Breast epithelium (tissue), 4 donors: ENCODE measurements around the gene TMEFF1. TPM values are rescaled to one million over a fixed set of nuclear protein-coding genes. Genes with fewer than 3 reads are reported as not detected.

Experiments
- DNase-seq, 2 donors: peaks; one replicate each; pipeline ENCODE4 v3.0.0-alpha.2; 2019; ENCODE audit warnings: low spot score in 2 of 2
- H3K27ac ChIP-seq, 2 donors: fragments of 200-600 bp; sonication (generic) in 1 of 2; one replicate each; pipeline ENCODE4 v1.5.1; 2016 to 2019; ENCODE audit warnings: mild to moderate bottlenecking in 1 of 2
- H3K27me3 ChIP-seq, 2 donors: fragments of 200-600 bp; sonication (generic) in 1 of 2; one replicate each; pipeline versions ENCODE4 v1.5.1 to v1.6.0; 2017 to 2019; ENCODE audit warnings: control low read depth in 1 of 2, mild to moderate bottlenecking in 1 of 2
- H3K36me3 ChIP-seq: fragments of 200-600 bp; one replicate; pipeline ENCODE4 v1.5.1; 2019
- H3K4me1 ChIP-seq, 2 donors: fragments of 200-600 bp; sonication (generic); one replicate each; pipeline ENCODE4 v1.5.1; 2016 to 2019; ENCODE audit warnings: control low read depth in 1 of 2
- H3K4me3 ChIP-seq, 3 donors: fragments of 200-600 bp; sonication (generic); 1 replicate in 2 of 3; 2 replicates in 1 of 3; pipeline ENCODE4 v1.5.1; 2016 to 2019; ENCODE audit warnings: mild to moderate bottlenecking in 3 of 3, moderate library complexity in 2 of 3
- H3K9me3 ChIP-seq, 2 donors: fragments of 200-600 bp; sonication (generic) in 1 of 2; one replicate each; pipeline ENCODE4 v1.5.1; 2016 to 2019; ENCODE audit warnings: control low read depth in 1 of 2
- POLR2A ChIP-seq: fragments of 450-650 bp; IDR thresholded peaks from one replicate; pipeline ENCODE4 v1.6.1; 2016; ENCODE audit warnings: antibody characterized with exemption, mild to moderate bottlenecking, moderate library complexity
- POLR2AphosphoS5 ChIP-seq, 3 donors: sonication (generic); formaldehyde crosslinking; IDR thresholded peaks; one replicate each; pipeline ENCODE4 v1.6.1; 2017; ENCODE audit warnings: antibody characterized with exemption in 3 of 3
- intact Hi-C: fragments of 100-400 bp; cut with DNase I; formaldehyde crosslinking; loops from one replicate; pipeline ENCODE4 v1.15.1; 2023; ENCODE audit warnings: low total_unique reads
- total RNA-seq, 3 donors: library from RNA; depleted of rRNA; stranded (reverse); fragments of >200 nt; gene quantifications; one replicate each; pipeline ENCODE4 v1.1.0, GENCODE V29; 2016
- TF ChIP-seq, protein P1 (sequence below), 3 donors: fragments of 450-650 bp; IDR thresholded peaks; one replicate each; pipeline ENCODE4 v1.5.1; 2016 to 2017; ENCODE audit warnings: antibody characterized with exemption in 3 of 3, mild to moderate bottlenecking in 3 of 3, moderate library complexity in 3 of 3

Gene TMEFF1
- total RNA-seq, 3 donors from 2014 or later, result 0.29 to 0.66 (median 0.32) TPM

DNA sequence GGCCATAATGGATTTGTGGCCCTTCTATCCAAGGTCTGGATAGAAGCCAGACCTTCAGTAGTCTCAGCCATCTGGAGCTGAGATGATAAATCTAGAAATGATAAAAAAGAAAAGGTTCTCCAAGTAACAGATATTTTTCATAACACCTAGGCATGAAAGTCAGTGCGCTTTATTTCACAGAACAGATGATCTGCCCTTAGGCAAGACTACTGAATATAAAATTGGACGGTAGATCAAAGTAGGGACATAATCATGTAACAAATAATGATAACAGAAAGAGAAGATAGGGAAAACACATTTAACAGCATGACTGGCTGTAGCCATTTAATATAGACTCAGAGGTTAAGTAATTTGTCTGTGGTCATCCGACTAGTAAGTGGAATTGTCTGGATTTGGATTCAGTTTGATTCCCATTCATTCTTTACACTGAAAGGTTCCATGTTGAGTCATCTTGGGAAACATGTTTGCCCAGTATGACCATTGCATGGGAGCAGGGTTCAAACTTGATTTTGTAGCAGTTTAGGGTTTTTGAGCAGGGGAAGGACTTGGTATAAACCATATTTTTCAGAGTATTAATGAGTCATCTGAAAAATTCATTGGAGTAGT lies 100.8 kb downstream of the TMEFF1 start:
- H3K4me1 ChIP-seq, result no peaks in the 10 kb centered on the region
- no peak overlapping the region for H3K4me3 ChIP-seq
- DNase-seq, result no peak
- H3K27ac ChIP-seq, result no peak overlapping the region
- intact Hi-C loops, result no loop called here
- no peaks in the 10 kb centered on the region for H3K27me3 ChIP-seq
- no peaks in the 10 kb centered on the region for H3K36me3 ChIP-seq
- TF ChIP-seq, protein P1, sequence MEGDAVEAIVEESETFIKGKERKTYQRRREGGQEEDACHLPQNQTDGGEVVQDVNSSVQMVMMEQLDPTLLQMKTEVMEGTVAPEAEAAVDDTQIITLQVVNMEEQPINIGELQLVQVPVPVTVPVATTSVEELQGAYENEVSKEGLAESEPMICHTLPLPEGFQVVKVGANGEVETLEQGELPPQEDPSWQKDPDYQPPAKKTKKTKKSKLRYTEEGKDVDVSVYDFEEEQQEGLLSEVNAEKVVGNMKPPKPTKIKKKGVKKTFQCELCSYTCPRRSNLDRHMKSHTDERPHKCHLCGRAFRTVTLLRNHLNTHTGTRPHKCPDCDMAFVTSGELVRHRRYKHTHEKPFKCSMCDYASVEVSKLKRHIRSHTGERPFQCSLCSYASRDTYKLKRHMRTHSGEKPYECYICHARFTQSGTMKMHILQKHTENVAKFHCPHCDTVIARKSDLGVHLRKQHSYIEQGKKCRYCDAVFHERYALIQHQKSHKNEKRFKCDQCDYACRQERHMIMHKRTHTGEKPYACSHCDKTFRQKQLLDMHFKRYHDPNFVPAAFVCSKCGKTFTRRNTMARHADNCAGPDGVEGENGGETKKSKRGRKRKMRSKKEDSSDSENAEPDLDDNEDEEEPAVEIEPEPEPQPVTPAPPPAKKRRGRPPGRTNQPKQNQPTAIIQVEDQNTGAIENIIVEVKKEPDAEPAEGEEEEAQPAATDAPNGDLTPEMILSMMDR (IDR thresholded peaks at IDR 0.05), result no peak
- TF ChIP-seq POLR2A (no peak), POLR2AphosphoS5 (IDR thresholded peaks at IDR 0.05) (no peak)
- no peaks in the 10 kb centered on the region for H3K9me3 ChIP-seq

DNA sequence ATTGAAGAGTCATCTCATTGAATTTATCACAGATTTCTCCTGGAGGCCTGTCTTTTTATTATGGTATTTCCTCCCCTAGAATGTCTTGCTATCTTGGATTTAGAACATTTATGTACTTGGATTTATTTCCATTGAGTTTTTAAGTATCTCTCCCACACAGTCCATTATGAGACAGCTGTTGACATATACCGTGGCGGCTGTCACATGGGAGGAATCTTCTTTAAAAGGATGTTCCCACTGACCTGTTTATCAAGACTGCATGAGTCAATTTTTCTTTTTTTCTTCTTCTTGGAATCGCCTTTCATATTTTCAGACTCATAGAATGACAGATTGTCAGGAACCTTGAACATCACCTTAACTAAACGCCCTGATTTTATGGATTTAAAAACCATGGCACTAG lies 102.1 kb downstream of the TMEFF1 start:
- H3K9me3 ChIP-seq, result no peaks in the 10 kb centered on the region
- no peak overlapping the region for H3K27ac ChIP-seq
- intact Hi-C loops, result no loop called here
- TF ChIP-seq, protein P1 (IDR thresholded peaks at IDR 0.05), result no peak
- TF ChIP-seq POLR2AphosphoS5 (IDR thresholded peaks at IDR 0.05) (no peak), POLR2A (no peak)
- H3K4me3 ChIP-seq, result no peak overlapping the region
- DNase-seq, result no peak
- no peaks in the 10 kb centered on the region for H3K4me1 ChIP-seq
- H3K36me3 ChIP-seq, result no peaks in the 10 kb centered on the region
- H3K27me3 ChIP-seq, result no peaks in the 10 kb centered on the region

DNA sequence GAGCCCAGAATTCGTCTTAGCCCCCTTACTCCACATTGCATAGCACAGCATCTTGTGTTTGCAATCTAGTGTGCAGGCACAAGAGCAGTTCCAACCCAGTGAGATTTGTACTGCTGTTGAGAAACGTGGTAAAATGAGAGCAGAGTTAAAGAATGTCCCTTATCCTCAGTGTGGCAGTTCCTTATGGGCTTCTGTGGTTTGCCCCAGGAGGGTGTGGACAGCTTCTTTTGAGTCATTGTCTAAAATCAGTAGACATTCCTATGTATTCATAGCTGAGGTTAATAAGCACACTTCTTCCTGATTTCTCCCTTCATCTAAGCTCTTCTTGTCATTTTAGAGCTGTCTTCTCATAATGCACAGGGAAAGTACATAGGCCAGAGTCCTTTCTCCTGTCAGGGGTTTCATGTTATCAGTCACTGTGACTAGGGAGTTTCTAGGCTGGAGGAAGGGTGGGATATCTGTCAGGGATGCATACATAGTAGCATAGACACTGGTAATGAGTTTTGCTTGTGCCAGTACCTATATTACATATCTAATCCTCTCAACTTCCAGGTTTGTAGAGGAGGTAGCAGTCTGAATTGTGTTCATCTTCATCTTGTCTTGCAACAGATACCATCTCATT lies 102.9 kb downstream of the TMEFF1 start:
- TF ChIP-seq POLR2A (no peak), POLR2AphosphoS5 (IDR thresholded peaks at IDR 0.05) (no peak)
- TF ChIP-seq, protein P1 (IDR thresholded peaks at IDR 0.05), result no peak
- H3K4me1 ChIP-seq, result no peaks in the 10 kb centered on the region
- H3K27me3 ChIP-seq, result no peaks in the 10 kb centered on the region
- H3K36me3 ChIP-seq, result no peaks in the 10 kb centered on the region
- H3K27ac ChIP-seq, result no peak overlapping the region
- no peak for DNase-seq
- no peaks in the 10 kb centered on the region for H3K9me3 ChIP-seq
- H3K4me3 ChIP-seq, result no peak overlapping the region
- intact Hi-C loops, result no loop called here

DNA sequence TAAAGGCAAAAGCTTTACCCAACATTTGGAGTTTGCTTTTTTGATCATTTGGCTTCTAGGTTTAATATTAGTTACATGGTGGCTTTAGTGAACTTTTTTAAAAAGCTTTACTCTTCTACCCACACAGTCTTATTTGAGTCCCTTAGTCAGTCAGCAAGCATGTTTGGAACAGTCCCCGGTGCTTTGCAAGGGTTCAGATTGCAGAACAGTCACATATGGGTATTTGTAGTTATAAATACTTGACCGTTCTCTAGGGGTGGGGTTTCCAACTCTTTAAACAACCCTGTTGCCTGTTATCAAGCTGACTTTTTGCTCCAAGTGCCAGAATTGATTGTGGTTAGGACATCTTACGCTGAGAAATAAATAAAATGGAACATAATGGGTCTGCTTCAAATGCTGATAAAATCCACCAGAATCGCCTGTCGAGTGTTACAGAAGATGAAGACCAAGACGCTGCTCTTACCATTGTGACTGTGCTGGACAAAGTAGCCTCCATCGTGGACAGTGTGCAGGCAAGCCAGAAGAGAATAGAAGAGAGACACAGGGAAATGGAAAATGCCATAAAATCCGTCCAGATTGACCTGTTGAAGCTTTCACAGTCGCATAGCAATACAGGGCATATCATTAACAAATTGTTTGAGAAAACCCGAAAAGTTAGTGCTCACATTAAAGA lies 105.0 kb downstream of the TMEFF1 start, which contains the start of gene CAVIN4:
Gene CAVIN4, plus strand, starts transcription at position 304 of the 673 bp plus-strand sequence. Its CDS starts 65 bp downstream, at position 369.
- DNase-seq, result no peak
- Histone ChIP-seq H3K4me3 (no peak within 1 kb of the TSS), H3K27me3 (no peaks in the 10 kb centered on the region), H3K36me3 (no peaks in the 10 kb centered on the region), H3K4me1 (no peaks in the 10 kb centered on the region), H3K27ac (no peak within 1 kb of the TSS), H3K9me3 (no peaks in the 10 kb centered on the region)
- TF ChIP-seq, protein P1 (IDR thresholded peaks at IDR 0.05), result no peak
- TF ChIP-seq POLR2A (no peak), POLR2AphosphoS5 (IDR thresholded peaks at IDR 0.05) (no peak)
- intact Hi-C loops, result no loop called here

DNA sequence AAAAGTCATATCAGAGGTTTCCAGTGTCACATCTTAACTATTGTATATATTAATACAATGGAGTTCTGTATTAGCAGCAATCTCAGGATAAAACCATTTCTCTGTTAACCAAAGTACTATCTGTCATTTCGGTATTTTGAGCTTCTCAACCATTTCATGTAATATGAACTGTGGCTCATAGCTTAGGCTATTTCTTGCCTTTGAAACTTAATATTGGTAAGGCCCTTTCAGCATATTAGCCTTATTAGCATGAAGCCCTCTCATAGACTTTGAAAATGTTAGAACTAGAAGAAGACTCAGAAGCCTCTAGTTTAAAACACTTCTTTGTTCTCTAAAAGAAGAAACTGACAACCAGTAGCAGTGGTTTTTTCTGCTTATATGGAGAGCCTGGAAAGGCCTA lies 105.7 kb downstream of the TMEFF1 start:
- TF ChIP-seq POLR2A, result no peak
- no peak for TF ChIP-seq POLR2AphosphoS5 (IDR thresholded peaks at IDR 0.05)
- TF ChIP-seq, protein P1 (IDR thresholded peaks at IDR 0.05), result no peak
- intact Hi-C loops, result no loop called here
- DNase-seq, result no peak
- Histone ChIP-seq H3K27ac (no peak overlapping the region), H3K27me3 (no peaks in the 10 kb centered on the region), H3K36me3 (no peaks in the 10 kb centered on the region), H3K4me1 (no peaks in the 10 kb centered on the region), H3K4me3 (no peak overlapping the region), H3K9me3 (no peaks in the 10 kb centered on the region)
